Thoracic aorta (tissue), 2 donors: Measurements from ENCODE around the gene TRIM28. TPM values are rescaled to one million over a fixed set of nuclear protein-coding genes. Genes with fewer than 3 reads are reported as not detected.

Experiments
- ATAC-seq: fragments of 150-250 bp; one replicate; pipeline ENCODE4 v1.8.0; 2017; ENCODE audit warnings: low read depth; ENCODE audit not compliant: insufficient number of reproducible peaks, low FRiP score
- DNase-seq: peaks from one replicate; pipeline ENCODE4 v3.0.0-alpha.2; 2020; ENCODE audit warnings: low spot score
- H3K27ac ChIP-seq, 2 donors: fragments of 200-600 bp; sonication (generic); 1 replicate in 1 of 2; 2 replicates in 1 of 2; pipeline ENCODE4 v1.5.1; 2016; ENCODE audit warnings: mild to moderate bottlenecking in 2 of 2, moderate library complexity in 2 of 2
- H3K27me3 ChIP-seq: fragments of 200-600 bp; sonication (generic); replicated peaks from 2 replicates; pipeline ENCODE4 v1.6.0; 2016; ENCODE audit warnings: mild to moderate bottlenecking; ENCODE audit not compliant: insufficient read depth
- H3K36me3 ChIP-seq: fragments of 200-600 bp; sonication (generic); one replicate; pipeline ENCODE4 v1.5.1; 2016
- H3K4me1 ChIP-seq, 2 donors: fragments of 200-600 bp; sonication (generic); 1 replicate in 1 of 2; 2 replicates in 1 of 2; pipeline versions ENCODE4 v1.5.1 to v1.6.0; 2016; ENCODE audit warnings: low read depth in 2 of 2, mild to moderate bottlenecking in 1 of 2; ENCODE audit not compliant: control insufficient read depth in 1 of 2
- H3K4me3 ChIP-seq: fragments of 200-600 bp; sonication (generic); 2 replicates; pipeline ENCODE4 v1.5.1; 2016; ENCODE audit warnings: mild to moderate bottlenecking
- H3K9me3 ChIP-seq: fragments of 200-600 bp; sonication (generic); 2 replicates; pipeline ENCODE4 v1.5.1; 2016
- CTCF ChIP-seq: fragments of 200-600 bp; sonication (generic); IDR thresholded peaks from one replicate; pipeline ENCODE4 v1.5.1; 2019; ENCODE audit warnings: antibody characterized with exemption
- total RNA-seq, 2 donors: library from RNA; depleted of rRNA; stranded (reverse); fragments of >200 nt; gene quantifications; one replicate each; pipeline versions ENCODE4 v1.1.0 to v1.2.3, GENCODE V29; 2016

The TRIM28 gene
- total RNA-seq, 2 donors from 2014 or later = 192 to 204 TPM

- no peak overlapping the region for H3K4me3 ChIP-seq
- H3K27me3 ChIP-seq = no peaks in the 10 kb centered on the region
- no peak for DNase-seq
- no peak for TF ChIP-seq CTCF
- H3K9me3 ChIP-seq = no peaks in the 10 kb centered on the region
- H3K27ac ChIP-seq = no peak overlapping the region
- no peak for ATAC-seq
- H3K36me3 ChIP-seq = peaks cover 7% of the 10 kb centered on the region
- peaks cover 27 to 53% of the 10 kb centered on the region in 2 donors for H3K4me1 ChIP-seq
Measured at GRCh38 chr19:58560921-58561320, 17.1 kb downstream of the TRIM28 start.

DNA sequence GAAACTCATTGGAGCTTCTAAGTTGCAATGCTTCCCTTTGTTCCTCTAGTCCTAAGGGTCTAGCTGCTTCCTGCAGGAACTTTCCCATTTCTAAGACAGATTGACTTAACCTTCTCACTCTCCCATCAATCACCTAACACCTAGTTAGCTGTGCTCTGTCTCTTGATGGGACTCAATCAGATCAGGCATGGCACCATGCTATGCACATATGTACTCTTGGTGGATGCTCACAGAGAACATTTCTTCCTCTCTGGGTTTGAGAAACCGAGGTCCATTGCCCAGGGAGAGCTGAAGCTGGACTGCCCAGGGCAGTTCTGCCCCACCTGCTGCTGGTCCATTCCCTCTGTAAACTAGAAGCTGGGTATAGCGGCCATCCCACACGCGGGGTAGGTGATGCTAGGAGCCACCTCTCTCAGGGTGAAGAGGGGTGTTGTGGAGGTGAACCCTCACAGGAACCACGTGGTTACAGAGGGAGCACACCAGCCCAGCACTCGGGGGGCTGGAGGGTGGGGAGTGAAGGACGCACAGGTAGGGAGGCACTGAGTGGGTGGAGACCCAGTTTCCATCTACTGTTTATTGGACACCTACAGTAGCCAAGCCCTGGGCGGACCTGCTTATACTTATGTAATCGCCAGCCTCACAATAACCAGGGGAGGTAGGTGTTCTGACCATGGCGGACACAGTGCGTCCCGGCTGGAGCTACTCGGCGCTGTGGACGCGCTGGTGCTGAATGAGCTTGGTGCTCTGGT is 17.7 kb downstream of the TRIM28 start:
- H3K9me3 ChIP-seq = no peaks in the 10 kb centered on the region
- H3K4me1 ChIP-seq = peaks cover 27 to 47% of the 10 kb centered on the region in 2 donors
- peak overlapping the region; percentile 68 for H3K4me3 ChIP-seq
- no peaks in the 10 kb centered on the region for H3K27me3 ChIP-seq
- ATAC-seq (no peak), DNase-seq (no peak)
- H3K27ac ChIP-seq = peak overlapping the region; percentile 37 to 46
- H3K36me3 ChIP-seq = peaks cover under 1% of the 10 kb centered on the region
- no peak for TF ChIP-seq CTCF

DNA sequence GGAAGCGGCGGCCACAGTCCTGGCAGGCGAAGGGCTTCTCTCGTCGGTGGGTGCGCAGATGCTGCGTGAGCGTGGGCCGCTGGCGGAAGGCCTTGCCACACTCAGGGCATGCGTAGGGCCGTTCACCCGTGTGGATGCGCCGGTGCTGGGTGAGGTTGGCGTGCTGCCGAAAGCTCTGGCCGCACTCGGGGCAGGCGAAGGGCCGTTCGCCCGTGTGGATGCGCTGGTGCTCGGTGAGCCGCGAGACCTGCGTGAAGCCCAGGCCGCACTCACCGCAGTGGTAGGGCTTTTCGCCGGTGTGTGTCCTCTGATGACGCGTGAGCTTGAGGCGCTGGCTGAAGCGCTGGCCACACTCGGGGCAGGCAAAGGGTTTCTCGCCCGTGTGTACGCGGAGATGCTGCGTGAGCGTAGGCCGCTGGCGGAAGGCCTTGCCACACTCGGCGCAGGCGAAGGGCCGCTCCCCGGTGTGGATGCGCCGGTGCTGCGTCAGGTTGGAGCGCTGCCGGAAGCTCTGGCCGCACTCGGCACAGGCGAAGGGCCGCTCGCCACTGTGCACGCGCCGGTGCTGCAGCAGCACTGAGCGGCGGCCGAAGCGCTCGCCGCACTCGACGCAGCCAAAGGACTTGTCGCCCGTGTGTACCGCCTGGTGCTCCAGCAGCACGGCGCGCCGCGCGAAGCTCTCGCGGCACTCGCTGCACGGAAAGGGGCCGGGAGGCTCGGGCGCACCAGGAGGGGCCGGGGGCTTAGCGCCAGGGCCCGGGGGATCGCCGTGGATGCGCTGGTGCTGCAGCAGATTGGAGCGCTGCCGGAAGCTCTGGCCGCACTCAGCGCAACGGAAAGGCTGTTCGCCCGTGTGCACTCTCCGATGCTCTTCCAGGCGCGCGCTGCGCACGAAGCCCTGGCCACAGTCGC is 18.5 kb downstream of the TRIM28 start:
- Histone ChIP-seq H3K27ac (peak overlapping the region; percentile 37 to 46), H3K36me3 (peaks cover 2% of the 10 kb centered on the region), H3K4me3 (peak overlapping the region; percentile 68), H3K9me3 (no peaks in the 10 kb centered on the region), H3K4me1 (peaks cover 19 to 39% of the 10 kb centered on the region in 2 donors), H3K27me3 (no peaks in the 10 kb centered on the region)
- TF ChIP-seq CTCF = no peak
- DNase-seq (no peak), ATAC-seq (no peak)

- ATAC-seq (no peak), DNase-seq (no peak)
- Histone ChIP-seq H3K27ac (peak overlapping the region; percentile 37 to 46), H3K27me3 (no peaks in the 10 kb centered on the region), H3K4me3 (peak overlapping the region; percentile 68), H3K9me3 (no peaks in the 10 kb centered on the region), H3K36me3 (peaks cover 4% of the 10 kb centered on the region), H3K4me1 (peaks cover 16 to 35% of the 10 kb centered on the region in 2 donors)
- no peak for TF ChIP-seq CTCF
Measured at GRCh38 chr19:58563034-58563573, 19.2 kb downstream of the TRIM28 start.

DNA sequence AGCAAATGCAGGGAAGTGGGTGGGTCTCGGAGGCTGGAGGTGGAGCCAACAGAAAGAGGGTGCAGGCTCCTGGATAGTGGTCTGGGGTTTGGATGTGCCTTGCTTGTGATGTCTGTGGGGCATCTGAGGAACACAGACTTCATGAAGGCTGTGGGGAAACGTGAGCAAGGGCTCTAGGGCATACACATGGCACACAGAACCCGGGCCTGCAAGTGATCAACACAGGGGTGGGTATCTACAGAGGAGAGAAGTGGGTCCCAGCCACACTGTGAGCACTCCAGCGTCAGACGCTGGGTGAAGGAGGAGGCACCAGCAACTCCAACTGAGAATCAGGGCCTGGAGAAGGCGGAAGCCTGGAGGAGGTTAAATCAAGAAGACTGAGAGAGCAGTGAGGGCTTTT is 20.0 kb downstream of the TRIM28 start:
- DNase-seq (no peak), ATAC-seq (no peak)
- no peak for TF ChIP-seq CTCF

More for the DNA sequence above, 20.0 kb downstream of the TRIM28 start:
- H3K4me1 ChIP-seq = peaks cover 16 to 35% of the 10 kb centered on the region in 2 donors
- H3K27ac ChIP-seq = no peak overlapping the region
- H3K27me3 ChIP-seq = no peaks in the 10 kb centered on the region
- H3K36me3 ChIP-seq = peaks cover 4% of the 10 kb centered on the region
- H3K4me3 ChIP-seq = no peak overlapping the region
- H3K9me3 ChIP-seq = no peaks in the 10 kb centered on the region
